ENCODE data around the gene IL6ST. TPM values are rescaled to one million over a fixed set of nuclear protein-coding genes. Genes with fewer than 3 reads are reported as not detected.
"Not testable (repeated sequence)": the region's sequence is repeated elsewhere in the genome, so short reads cannot be mapped to it uniquely, and the experiment has no call there.

Gene IL6ST
- total RNA-seq = 167 to 221 TPM (median 210 TPM) in 3 replicates
- long read RNA-seq, full-length matches to known transcripts = 30 of 43 reads
- long read RNA-seq, partial matches to known transcripts = 2 of 43 reads
- long read RNA-seq, other reads (novel, unspliced or antisense) = 11 of 43 reads

- peak within 1 kb of the TSS; percentile 99 for H3K27ac Mint-ChIP-seq (ENCODE audit: unreplicated experiment)
- H3K4me1 Mint-ChIP-seq (ENCODE audit: low read depth) = peaks cover 72% of the 10 kb centered on the region
- H3K4me3 Mint-ChIP-seq (ENCODE audit: unreplicated experiment) = peak within 1 kb of the TSS; percentile 98
- no peak for DNase-seq (ENCODE audit: low spot score)
- H3K27me3 Mint-ChIP-seq (ENCODE audit: low read depth) = no peaks in the 10 kb centered on the region
- H3K9me3 Mint-ChIP-seq (ENCODE audit: low read depth) = peaks cover 3% of the 10 kb centered on the region
- TF ChIP-seq CTCF (IDR thresholded peaks at IDR 0.05) = no peak
- peaks cover 2% of the 10 kb centered on the region for H3K36me3 Mint-ChIP-seq (ENCODE audit: low read depth)
Observed at GRCh38 chr5:55994495-55994997, at the start of gene IL6ST. Gene IL6ST, minus strand, starts transcription at chr5:55994963. Its CDS starts 18,685 bp downstream, at chr5:55976278.

- Mint-ChIP-seq H3K4me1 (ENCODE audit: low read depth) (peaks cover 6% of the 10 kb centered on the region), H3K4me3 (ENCODE audit: unreplicated experiment) (no peak overlapping the region), H3K36me3 (ENCODE audit: low read depth) (no peaks in the 10 kb centered on the region), H3K9me3 (ENCODE audit: low read depth) (no peaks in the 10 kb centered on the region), H3K27me3 (ENCODE audit: low read depth) (no peaks in the 10 kb centered on the region), H3K27ac (ENCODE audit: unreplicated experiment) (no peak overlapping the region)
- DNase-seq (ENCODE audit: low spot score) = no peak
- no peak for TF ChIP-seq CTCF (IDR thresholded peaks at IDR 0.05)
Observed at GRCh38 chr5:56039985-56040384, 45.2 kb upstream of the IL6ST start.

- H3K4me1 Mint-ChIP-seq (ENCODE audit: low read depth); H3K36me3 Mint-ChIP-seq (ENCODE audit: low read depth); H3K9me3 Mint-ChIP-seq (ENCODE audit: low read depth); DNase-seq (ENCODE audit: low spot score); H3K27ac Mint-ChIP-seq (ENCODE audit: unreplicated experiment); H3K4me3 Mint-ChIP-seq (ENCODE audit: unreplicated experiment); H3K27me3 Mint-ChIP-seq (ENCODE audit: low read depth): not testable (repeated sequence)
Observed at GRCh38 chr5:56038206-56038605, 43.4 kb upstream of the IL6ST start.

GRCh38 chr5:56037531-56038010, 42.8 kb upstream of the IL6ST start:
- no peak for TF ChIP-seq CTCF (IDR thresholded peaks at IDR 0.05)
- Mint-ChIP-seq H3K4me3 (ENCODE audit: unreplicated experiment) (no peak overlapping the region), H3K27ac (ENCODE audit: unreplicated experiment) (no peak overlapping the region), H3K9me3 (ENCODE audit: low read depth) (no peaks in the 10 kb centered on the region), H3K4me1 (ENCODE audit: low read depth) (peaks cover 6% of the 10 kb centered on the region), H3K27me3 (ENCODE audit: low read depth) (no peaks in the 10 kb centered on the region), H3K36me3 (ENCODE audit: low read depth) (no peaks in the 10 kb centered on the region)
- DNase-seq (ENCODE audit: low spot score) = no peak

- DNase-seq (ENCODE audit: low spot score); H3K27ac Mint-ChIP-seq (ENCODE audit: unreplicated experiment); H3K4me3 Mint-ChIP-seq (ENCODE audit: unreplicated experiment); H3K27me3 Mint-ChIP-seq (ENCODE audit: low read depth); H3K36me3 Mint-ChIP-seq (ENCODE audit: low read depth); H3K4me1 Mint-ChIP-seq (ENCODE audit: low read depth); H3K9me3 Mint-ChIP-seq (ENCODE audit: low read depth): not testable (repeated sequence)
Observed at GRCh38 chr5:56035394-56035793, 40.6 kb upstream of the IL6ST start.

GRCh38 chr5:56029871-56030630, 35.3 kb upstream of the IL6ST start:
- H3K4me3 Mint-ChIP-seq (ENCODE audit: unreplicated experiment); DNase-seq (ENCODE audit: low spot score); H3K36me3 Mint-ChIP-seq (ENCODE audit: low read depth); H3K9me3 Mint-ChIP-seq (ENCODE audit: low read depth); H3K27me3 Mint-ChIP-seq (ENCODE audit: low read depth); H3K4me1 Mint-ChIP-seq (ENCODE audit: low read depth); H3K27ac Mint-ChIP-seq (ENCODE audit: unreplicated experiment): not testable (repeated sequence)

Measured in chondrocyte (in vitro differentiated cells).